NCI-H1417 (cell line): ENCODE data around the gene NKG7.
"Not testable (repeated sequence)": the region's sequence is repeated elsewhere in the genome, so short reads cannot be mapped to it uniquely, and the experiment has no call there.

Source experiments
- DNase-seq, 3 experiments: peaks; one replicate each; lab custom pipeline; 2025; lab: John Stamatoyannopoulos, UW

The NKG7 gene

GRCh38 chr19:51372649-51373504 lies at the start of gene NKG7:
TSS of gene NKG7 (minus strand) at chr19:51372654. CDS start at chr19:51372535, 119 bp downstream.
- DNase-seq, result no peak

GRCh38 chr19:51422053-51422448 lies 49.6 kb upstream of the NKG7 start:
- DNase-seq, result peak in 1 of 3 experiments; percentile 13

- no peak for DNase-seq
Measured at GRCh38 chr19:51421229-51422052, 49.0 kb upstream of the NKG7 start.

GRCh38 chr19:51420511-51420910 lies 48.1 kb upstream of the NKG7 start:
- not testable (repeated sequence) for DNase-seq

GRCh38 chr19:51418707-51419106 lies 46.3 kb upstream of the NKG7 start:
- DNase-seq, result no peak

- no peak for DNase-seq
Measured at GRCh38 chr19:51417810-51418157, 45.3 kb upstream of the NKG7 start.

- no peak for DNase-seq
Measured at GRCh38 chr19:51417107-51417809, 44.8 kb upstream of the NKG7 start, which contains the start of gene SIGLEC10. TSS of gene SIGLEC10 (minus strand) at chr19:51417642. CDS start at chr19:51417581, 61 bp downstream.

- DNase-seq, result not testable (repeated sequence)
Measured at GRCh38 chr19:51416422-51416821, 44.0 kb upstream of the NKG7 start.

GRCh38 chr19:51415187-51415586 lies 42.7 kb upstream of the NKG7 start:
- no peak for DNase-seq

- no peak for DNase-seq
Measured at GRCh38 chr19:51410950-51411748, 38.7 kb upstream of the NKG7 start.

GRCh38 chr19:51407511-51408131 lies 35.2 kb upstream of the NKG7 start:
- DNase-seq, result no peak

GRCh38 chr19:51402117-51402516 lies 29.7 kb upstream of the NKG7 start:
- no peak for DNase-seq

- not testable (repeated sequence) for DNase-seq
Measured at GRCh38 chr19:51399936-51400335, 27.5 kb upstream of the NKG7 start.

- no peak for DNase-seq
Measured at GRCh38 chr19:51399231-51399630, 26.8 kb upstream of the NKG7 start.

GRCh38 chr19:51398096-51398704 lies 25.7 kb upstream of the NKG7 start:
- DNase-seq, result peak in 1 of 3 experiments; percentile 3

GRCh38 chr19:51397453-51397852 lies 25.0 kb upstream of the NKG7 start:
- not testable (repeated sequence) for DNase-seq

- no peak for DNase-seq
Measured at GRCh38 chr19:51396175-51396574, 23.7 kb upstream of the NKG7 start.

- no peak for DNase-seq
Measured at GRCh38 chr19:51394050-51394836, 21.8 kb upstream of the NKG7 start.

- no peak for DNase-seq
Measured at GRCh38 chr19:51392701-51393100, 20.2 kb upstream of the NKG7 start.
